GM23338 (cell line): ENCODE data around the gene SUN3. TPM values are rescaled to one million over a fixed set of nuclear protein-coding genes. Genes with fewer than 3 reads are reported as not detected.

Source experiments
- ATAC-seq: fragments of 200-7000 bp; cut with Tn5 transposase; 3 replicates; pipeline ENCODE4 v1.9.1; 2020
- DNase-seq: peaks from one replicate; pipeline ENCODE4 v3.0.0-alpha.2; 2015; ENCODE audit warnings: low spot score
- H2AFZ ChIP-seq: fragments of 200-600 bp; sonication (generic); 2 replicates; pipeline ENCODE4 v1.8.0; 2016; ENCODE audit warnings: antibody characterized with exemption, mild to moderate bottlenecking, moderate library complexity
- H3F3A ChIP-seq: fragments of 200-600 bp; sonication (generic); replicated peaks from 2 replicates; pipeline ENCODE4 v1.8.0; 2017; ENCODE audit warnings: antibody characterized with exemption, mixed run types, low read depth
- H3K27ac ChIP-seq: fragments of 200-600 bp; sonication (generic); 2 replicates; pipeline ENCODE4 v1.6.1; 2016; ENCODE audit warnings: low read depth
- H3K27me3 ChIP-seq: fragments of 200-600 bp; sonication (generic); 2 replicates; pipeline ENCODE4 v1.8.0; 2016; ENCODE audit warnings: mild to moderate bottlenecking, mixed run types, moderate library complexity; ENCODE audit not compliant: insufficient read depth
- H3K36me3 ChIP-seq: fragments of 200-600 bp; sonication (generic); 2 replicates; pipeline ENCODE4 v1.8.0; 2016; ENCODE audit warnings: mild to moderate bottlenecking; ENCODE audit not compliant: insufficient read depth
- H3K4me1 ChIP-seq: fragments of 200-600 bp; sonication (generic); 2 replicates; pipeline ENCODE4 v1.8.0; 2016; ENCODE audit warnings: mild to moderate bottlenecking, moderate library complexity; ENCODE audit not compliant: insufficient read depth
- H3K4me2 ChIP-seq: fragments of 200-600 bp; sonication (generic); 2 replicates; pipeline ENCODE4 v1.7.1; 2017; ENCODE audit warnings: mixed run types
- H3K4me3 ChIP-seq: fragments of 200-600 bp; sonication (generic); 2 replicates; pipeline ENCODE4 v1.6.1; 2016; ENCODE audit warnings: mixed run types
- H3K79me2 ChIP-seq: fragments of 200-600 bp; sonication (generic); replicated peaks from 2 replicates; pipeline ENCODE4 v1.8.0; 2017; ENCODE audit warnings: mild to moderate bottlenecking; ENCODE audit not compliant: insufficient read depth
- H3K9me2 ChIP-seq: fragments of 200-600 bp; sonication (generic); 2 replicates; pipeline ENCODE4 v1.8.0; 2017; ENCODE audit not compliant: insufficient read depth
- H4K20me1 ChIP-seq: fragments of 200-600 bp; sonication (generic); replicated peaks from 2 replicates; pipeline ENCODE4 v1.8.0; 2017; ENCODE audit warnings: mild to moderate bottlenecking; ENCODE audit not compliant: insufficient read depth
- H3K27ac Mint-ChIP-seq: 2 replicates; pipeline ENCODE4 v1.8.0; 2020; ENCODE audit warnings: inconsistent platforms, mild to moderate bottlenecking, moderate library complexity, mixed read lengths
- H3K27me3 Mint-ChIP-seq: 3 replicates; pipeline ENCODE4 v1.8.0; 2022; ENCODE audit warnings: low read depth, mild to moderate bottlenecking, moderate library complexity, mixed read lengths, inconsistent platforms; ENCODE audit not compliant: insufficient read depth, poor library complexity
- H3K36me3 Mint-ChIP-seq: 3 replicates; pipeline ENCODE4 v1.8.0; 2021; ENCODE audit warnings: low read depth, mild to moderate bottlenecking, inconsistent platforms, moderate library complexity, mixed read lengths
- H3K4me1 Mint-ChIP-seq: 3 replicates; pipeline ENCODE4 v1.8.0; 2020; ENCODE audit warnings: mild to moderate bottlenecking, inconsistent platforms, mixed read lengths
- H3K4me3 Mint-ChIP-seq: 3 replicates; pipeline ENCODE4 v1.8.0; 2021; ENCODE audit warnings: moderate library complexity, mild to moderate bottlenecking, inconsistent platforms, mixed read lengths
- H3K9me3 Mint-ChIP-seq: 3 replicates; pipeline ENCODE4 v1.8.0; 2020; ENCODE audit warnings: moderate library complexity, mild to moderate bottlenecking, inconsistent platforms, mixed read lengths
- CREB1 ChIP-seq: fragments of 250-450 bp; sonication (Bioruptor Pico); IDR thresholded peaks from 2 replicates; pipeline ENCODE4 v1.5.0; 2020; ENCODE audit warnings: low read depth, mild to moderate bottlenecking, moderate library complexity
- CTCF ChIP-seq, 2 experiments: fragments of 200-600 bp in 1 of 2; sonication (generic) in 1 of 2; conservative IDR thresholded peaks; 2 replicates each; pipeline versions ENCODE4 v1.5.1 to v1.6.1; 2016 to 2017; ENCODE audit warnings: antibody characterized with exemption in 2 of 2, low read depth in 2 of 2, mild to moderate bottlenecking in 2 of 2, moderate library complexity in 1 of 2
- ETS1 ChIP-seq: IDR thresholded peaks from 2 replicates; pipeline ENCODE4 v1.6.1; 2016; ENCODE audit warnings: antibody characterized with exemption
- EZH2 ChIP-seq: fragments of 200-600 bp; sonication (generic); IDR thresholded peaks from one replicate; pipeline ENCODE4 v1.8.0; 2017; ENCODE audit warnings: antibody characterized with exemption, mild to moderate bottlenecking, low read depth; ENCODE audit not compliant: unreplicated experiment
- EZH2phosphoT487 ChIP-seq: fragments of 200-600 bp; sonication (generic); IDR thresholded peaks from one replicate; pipeline ENCODE4 v1.8.1; 2018; ENCODE audit warnings: antibody characterized with exemption; ENCODE audit not compliant: unreplicated experiment
- JUNB ChIP-seq: IDR thresholded peaks from one replicate; pipeline ENCODE4 v1.6.1; 2016; ENCODE audit warnings: antibody characterized with exemption; ENCODE audit not compliant: unreplicated experiment
- NANOG ChIP-seq: IDR thresholded peaks from 2 replicates; pipeline ENCODE4 v1.6.1; 2016; ENCODE audit warnings: antibody characterized with exemption, borderline replicate concordance
- POLR2AphosphoS5 ChIP-seq: IDR thresholded peaks from 2 replicates; pipeline ENCODE4 v1.6.1; 2016; ENCODE audit warnings: antibody characterized with exemption, low read depth
- REST ChIP-seq: IDR thresholded peaks from one replicate; pipeline ENCODE4 v1.6.1; 2018; ENCODE audit warnings: antibody characterized with exemption; ENCODE audit not compliant: unreplicated experiment
- STAT1 ChIP-seq: IDR thresholded peaks from one replicate; pipeline ENCODE4 v1.6.1; 2016; ENCODE audit warnings: antibody characterized with exemption; ENCODE audit not compliant: unreplicated experiment
- ZNF114 ChIP-seq: fragments of 250-450 bp; sonication (Bioruptor Pico); IDR thresholded peaks from 2 replicates; pipeline ENCODE4 v1.5.0; 2020; ENCODE audit warnings: mild to moderate bottlenecking, moderate library complexity
- ZNF331 ChIP-seq: fragments of 250-450 bp; sonication (Bioruptor Pico); IDR thresholded peaks from 2 replicates; pipeline ENCODE4 v1.5.0; 2020; ENCODE audit warnings: low read depth, mild to moderate bottlenecking, moderate library complexity
- ZNF462 ChIP-seq: fragments of 250-450 bp; sonication (Bioruptor Pico); IDR thresholded peaks from 2 replicates; pipeline ENCODE4 v1.5.0; 2020; ENCODE audit warnings: mild to moderate bottlenecking, moderate library complexity
- polyA plus RNA-seq: library from polyadenylated mRNA; unstranded; fragments of >200 nt; fragmentation: Nextera tagmentation; extraction: Ambion mirVana; gene quantifications from 2 replicates; pipeline ENCODE4 v1.2.1, GENCODE V29; 2016
- total RNA-seq: library from RNA; depleted of rRNA; stranded (reverse); fragments of >200 nt; shearing (Covaris generic); gene quantifications from 2 replicates; pipeline ENCODE4 v1.2.3, GENCODE V29; 2014

SUN3 gene
- total and polyA plus RNA-seq, 2 experiments from 2014 or later, result 0.52 TPM; not detected in 1

- Histone ChIP-seq H3K79me2 (no peaks in the 10 kb centered on the region), H3K27ac (no peak overlapping the region), H3K4me2 (no peak overlapping the region), H3K4me3 (no peak overlapping the region), H3F3A (no peaks in the 10 kb centered on the region), H3K9me2 (no peaks in the 10 kb centered on the region), H3K27me3 (no peaks in the 10 kb centered on the region), H4K20me1 (no peaks in the 10 kb centered on the region), H2AFZ (0 out of 2 replicates have a peak overlapping the region, but pooled peaks have one; percentile 28), H3K36me3 (no peaks in the 10 kb centered on the region), H3K4me1 (no peaks in the 10 kb centered on the region)
- H3K4me1 Mint-ChIP-seq, result peaks cover 2% of the 10 kb centered on the region; the same call in 2 of the 3 replicates
- no peaks in the 10 kb centered on the region for H3K36me3 Mint-ChIP-seq
- peaks cover 1% of the 10 kb centered on the region for H3K27me3 Mint-ChIP-seq
- H3K9me3 Mint-ChIP-seq, result peaks cover 8% of the 10 kb centered on the region; the same call in 1 of the 3 replicates
- H3K4me3 Mint-ChIP-seq, result no peak overlapping the region
- DNase-seq (no peak), ATAC-seq (no peak)
- H3K27ac Mint-ChIP-seq, result no peak overlapping the region
- no peak for TF ChIP-seq STAT1
- TF ChIP-seq REST, result no peak
- no peak for TF ChIP-seq POLR2AphosphoS5
- TF ChIP-seq EZH2phosphoT487, result no peak
- no peak for TF ChIP-seq ZNF331 (CRISPR knock-in tag)
- no peak for TF ChIP-seq CTCF (conservative IDR thresholded peaks at IDR 0.05; ENCODE audit: low read depth in 2 of 2)
- no peak for TF ChIP-seq NANOG
- TF ChIP-seq JUNB, result no peak
- no peak for TF ChIP-seq ZNF114 (CRISPR knock-in tag)
- TF ChIP-seq ZNF462 (CRISPR knock-in tag), result no peak
- TF ChIP-seq CREB1 (CRISPR knock-in tag), result no peak
- no peak for TF ChIP-seq ETS1
- no peak for TF ChIP-seq EZH2
These were observed 23.8 kb upstream of the SUN3 start for GRCh38 chr7:48052748-48053147.
